Activated CD4-positive, CD25-positive, alpha-beta regulatory T cell (primary cell): ENCODE results near the gene THADA.

Source experiments
- DNase-seq, 4 experiments: peaks; one replicate each; lab custom pipeline; 2025; lab: John Stamatoyannopoulos, UW

The THADA gene

GRCh38 chr2:43222475-43223309 lies 373.1 kb downstream of the THADA start:
- no peak for DNase-seq

DNA sequence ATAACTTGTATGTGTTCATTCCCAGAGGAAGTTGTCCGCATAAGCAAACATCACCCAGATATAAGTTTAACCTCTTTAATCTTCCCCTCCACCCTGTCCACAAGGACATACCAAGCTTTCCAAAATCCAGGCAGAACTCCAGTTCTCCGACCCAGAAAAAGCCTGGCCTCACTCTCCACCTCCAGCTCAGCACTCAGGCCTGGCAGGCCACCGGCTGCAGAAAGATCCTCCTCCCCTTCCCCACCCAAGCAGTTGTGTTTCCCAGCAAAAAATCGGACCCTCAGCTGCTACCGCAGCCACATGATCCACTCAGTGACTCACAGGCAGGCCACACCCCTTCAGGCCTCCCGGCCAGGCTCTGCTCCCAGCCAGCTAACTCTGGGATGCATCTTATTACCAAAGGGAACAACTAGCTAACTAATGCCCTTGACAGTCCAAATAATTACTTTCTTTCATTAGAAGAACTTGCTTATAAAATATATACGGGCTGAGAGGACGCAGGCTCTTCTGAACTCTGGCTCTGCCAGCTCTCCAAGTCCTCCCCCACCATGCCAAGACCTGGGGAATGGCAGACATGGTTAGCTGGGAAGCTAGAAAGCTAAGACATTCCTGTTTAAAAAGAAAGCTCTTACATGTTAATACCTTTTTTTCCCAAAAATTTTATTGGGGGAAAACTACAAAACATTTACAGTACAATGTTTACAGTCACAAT lies 373.9 kb downstream of the THADA start:
- DNase-seq, result peak in 2 of 4 experiments; percentile 9 to 12

DNA sequence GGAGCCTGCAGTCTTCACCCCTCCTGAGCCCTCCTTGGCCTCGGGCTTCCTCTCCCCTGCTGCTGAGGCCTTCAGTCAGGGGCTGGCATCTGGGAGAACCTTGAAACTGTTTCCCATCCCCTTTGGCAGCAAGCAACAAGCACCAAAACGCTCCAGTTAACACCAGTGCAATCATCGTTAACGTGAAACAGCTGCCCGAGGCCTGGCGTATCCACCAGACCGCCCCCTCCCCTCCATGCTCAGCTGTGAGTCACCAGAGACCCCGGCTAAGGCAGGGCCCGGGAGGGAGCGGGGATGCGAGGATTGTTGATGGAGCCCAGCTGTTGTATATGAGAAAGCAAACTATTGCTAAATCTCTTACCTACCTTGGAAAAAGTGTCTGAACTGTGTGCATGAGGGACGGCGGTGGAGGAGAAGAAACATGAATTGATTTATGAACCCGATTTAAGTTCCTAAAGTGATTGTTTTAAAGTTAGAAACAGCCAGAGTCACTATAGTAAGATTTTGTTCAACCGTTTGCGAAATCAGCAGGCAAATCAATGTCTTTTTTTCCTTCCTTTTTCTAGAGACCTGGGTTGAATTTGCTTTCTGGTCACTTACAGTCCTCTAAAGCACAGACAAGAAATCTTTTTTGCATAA lies 374.6 kb downstream of the THADA start:
- no peak for DNase-seq

GRCh38 chr2:43220760-43221123 lies 375.1 kb downstream of the THADA start:
- DNase-seq, result no peak

- DNase-seq, result no peak
Observed at GRCh38 chr2:43220229-43220751, 375.5 kb downstream of the THADA start.

DNA sequence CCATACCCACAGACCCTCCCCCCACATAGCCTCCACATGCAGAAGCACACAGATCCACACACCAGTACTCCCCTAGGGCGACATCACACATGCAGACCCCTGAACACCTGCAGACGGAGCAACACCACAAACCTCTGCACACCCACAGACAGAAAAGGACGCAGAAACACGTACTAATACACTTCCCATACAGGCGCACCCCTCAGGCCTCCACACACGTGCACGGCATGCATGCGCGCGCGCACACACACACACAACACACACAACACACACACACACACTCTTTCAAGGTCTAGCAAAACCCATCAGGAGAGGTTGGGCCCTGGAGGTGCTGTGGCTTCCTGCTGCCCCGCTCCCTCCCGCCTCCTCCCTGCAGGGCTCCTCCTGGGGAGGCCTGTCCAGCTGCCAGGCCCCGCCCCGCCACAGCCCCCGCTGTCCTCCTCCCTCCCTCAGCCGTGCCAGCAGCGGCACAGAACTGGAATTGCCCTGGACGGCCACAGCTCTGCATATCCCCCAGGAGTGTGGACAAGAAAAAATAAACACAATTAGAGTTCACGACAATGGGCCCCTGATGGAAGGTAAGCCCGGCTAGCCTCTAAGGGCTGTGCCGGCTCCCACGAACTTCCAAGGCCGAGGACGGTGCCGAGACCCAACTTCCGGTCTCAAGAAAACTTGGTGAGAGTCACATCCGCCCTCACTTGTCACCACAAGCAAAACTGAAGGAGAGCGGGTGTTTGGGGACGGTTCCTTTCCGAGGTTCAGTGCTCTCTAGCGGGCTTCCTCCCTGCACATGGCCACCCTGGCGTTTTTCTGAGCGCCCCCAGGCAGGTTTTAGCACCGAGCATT lies 376.2 kb downstream of the THADA start:
- DNase-seq, result peak; percentile 36 to 61 (median 59)

DNA sequence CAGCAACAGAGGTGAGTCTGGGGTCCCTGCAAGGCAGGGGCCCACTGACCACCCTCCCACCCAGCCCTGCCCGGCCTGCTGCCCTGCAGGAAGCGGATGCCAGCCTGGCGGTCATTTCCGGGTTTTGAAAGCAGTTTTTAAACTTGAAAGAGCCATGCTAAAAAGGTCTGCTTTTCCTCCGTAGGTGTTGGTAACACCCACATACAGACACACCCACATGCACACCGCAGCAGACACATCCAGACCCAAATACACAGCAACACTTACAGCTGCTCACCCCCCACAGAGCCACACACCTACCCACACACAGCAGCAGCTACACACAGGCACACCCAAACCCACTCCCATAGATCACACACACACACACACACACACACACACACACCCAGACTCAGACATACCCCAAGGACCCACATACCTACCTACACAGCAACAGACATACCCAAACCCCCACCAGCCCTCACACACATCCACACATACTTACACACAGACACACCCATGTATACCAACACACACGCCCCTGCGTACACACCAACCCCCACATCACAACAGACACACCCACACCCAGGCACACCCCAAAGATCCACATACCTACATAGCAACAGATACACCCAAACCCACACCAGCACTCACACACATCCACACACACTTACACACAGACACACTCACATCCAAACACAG lies 377.0 kb downstream of the THADA start:
- peak in 3 of 4 experiments; percentile 15 to 60 (median 56) for DNase-seq

DNA sequence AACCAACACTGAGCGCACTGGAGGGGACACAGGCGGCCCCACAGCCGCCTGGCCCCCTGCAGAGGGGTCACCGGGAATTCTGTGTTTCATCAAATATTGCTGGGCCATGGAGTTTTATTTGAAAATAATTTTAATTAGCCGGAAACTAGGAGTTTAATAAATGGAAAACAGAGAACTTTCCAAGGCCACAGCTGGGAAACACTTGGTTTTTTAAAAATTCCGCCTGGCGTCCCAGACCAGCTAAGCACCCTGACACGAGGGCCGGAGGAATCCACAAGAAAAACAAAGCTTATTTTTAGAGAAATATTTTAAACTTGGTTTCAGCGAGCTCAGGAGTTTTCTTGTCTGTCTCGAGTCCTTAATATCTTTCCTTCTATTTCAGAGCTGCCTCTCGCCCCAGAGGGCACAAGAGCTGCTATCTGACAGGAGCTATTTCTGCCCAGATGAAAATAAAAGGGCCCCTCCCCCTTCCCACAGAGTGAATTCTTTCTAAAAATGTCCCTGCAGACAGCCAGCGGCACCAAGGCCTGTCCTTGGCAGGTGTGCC lies 377.6 kb downstream of the THADA start:
- DNase-seq, result no peak

DNA sequence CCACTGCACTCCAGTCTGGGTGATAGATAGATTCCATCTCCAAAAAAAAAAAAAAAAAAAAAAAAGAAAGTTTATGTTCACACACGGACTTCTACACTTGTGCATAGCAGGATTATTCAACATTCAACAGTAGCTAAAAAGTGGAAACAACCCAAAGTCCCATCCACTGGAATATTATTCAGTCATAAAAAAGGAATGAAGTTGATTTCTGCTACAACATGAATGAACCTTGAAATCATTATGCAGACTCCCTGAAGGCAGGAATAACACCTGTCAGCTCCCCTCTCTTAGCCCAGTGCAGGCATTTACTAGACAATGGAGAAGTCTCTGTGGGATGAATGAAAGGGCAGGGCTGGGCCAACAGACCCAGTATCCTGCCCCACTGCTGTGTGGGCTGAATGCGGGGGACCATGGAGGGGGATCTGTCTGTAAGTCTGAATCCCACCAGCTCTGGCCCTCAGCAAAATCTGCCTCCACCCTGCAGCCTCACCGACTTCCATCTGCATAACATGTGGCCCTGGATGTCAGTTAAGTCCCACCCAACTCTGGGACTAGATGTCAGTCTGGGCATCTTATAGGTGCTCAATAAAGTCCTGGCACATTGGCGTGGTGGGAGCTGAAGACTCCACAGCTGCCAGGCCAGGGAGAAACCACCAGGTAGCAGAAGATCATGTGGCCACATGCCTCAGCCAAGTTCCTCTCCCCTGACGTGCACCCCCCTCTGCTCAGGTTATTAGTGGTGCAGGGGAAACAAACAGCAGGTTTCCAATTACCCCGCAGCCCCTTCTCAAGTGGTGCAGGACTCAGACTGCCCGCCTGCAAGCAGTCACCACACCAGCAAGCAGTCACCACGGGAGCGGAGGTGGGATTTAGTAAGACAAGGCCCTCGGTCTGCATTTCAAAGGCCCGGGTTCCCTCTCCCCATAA lies 378.3 kb downstream of the THADA start:
- DNase-seq, result no peak

GRCh38 chr2:43216629-43217028 lies 379.2 kb downstream of the THADA start:
- no peak for DNase-seq

GRCh38 chr2:43215673-43216255 lies 380.1 kb downstream of the THADA start:
- no peak for DNase-seq

DNA sequence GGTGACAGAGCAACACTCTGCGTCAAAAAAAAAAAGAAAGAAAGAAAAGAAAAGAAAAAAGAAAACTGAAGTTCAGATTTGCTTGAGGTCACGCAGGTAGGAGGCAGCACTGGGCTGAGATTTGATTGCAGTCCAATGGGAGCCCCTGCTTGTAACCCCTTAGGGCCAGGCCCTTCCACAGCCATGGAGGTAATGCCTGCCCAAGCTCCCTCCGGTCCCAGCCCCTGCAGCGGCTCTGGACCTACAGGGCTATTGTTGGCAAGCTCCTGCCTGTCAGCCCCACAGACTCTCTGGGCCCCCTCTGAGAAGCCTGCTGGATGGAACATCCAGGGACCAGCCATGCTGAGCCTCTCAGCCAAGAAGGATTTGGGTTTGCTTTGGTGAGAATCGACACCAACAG lies 381.6 kb downstream of the THADA start:
- no peak for DNase-seq

DNA sequence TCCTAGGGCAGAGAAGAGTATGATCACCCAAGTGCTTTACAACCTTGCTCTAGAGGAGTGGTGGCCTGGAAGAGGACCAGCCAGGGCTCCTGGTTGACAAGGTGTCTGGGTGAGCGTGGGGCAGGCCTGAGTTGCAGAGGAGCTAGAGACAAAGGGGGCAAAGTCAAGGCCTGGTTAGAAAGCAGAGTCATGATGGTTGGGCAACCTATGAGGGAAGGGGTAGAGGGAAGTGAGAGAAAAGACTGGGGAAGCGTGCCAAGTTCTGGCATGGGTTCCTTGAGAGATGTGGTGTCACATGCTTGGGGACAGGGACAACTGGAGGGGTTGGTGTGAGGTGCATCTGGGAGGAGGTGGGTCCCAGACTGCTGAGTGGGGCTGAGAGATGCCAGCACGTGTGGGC lies 382.9 kb downstream of the THADA start:
- no peak for DNase-seq

- no peak for DNase-seq
Observed at GRCh38 chr2:43212216-43212835, 383.5 kb downstream of the THADA start.

DNA sequence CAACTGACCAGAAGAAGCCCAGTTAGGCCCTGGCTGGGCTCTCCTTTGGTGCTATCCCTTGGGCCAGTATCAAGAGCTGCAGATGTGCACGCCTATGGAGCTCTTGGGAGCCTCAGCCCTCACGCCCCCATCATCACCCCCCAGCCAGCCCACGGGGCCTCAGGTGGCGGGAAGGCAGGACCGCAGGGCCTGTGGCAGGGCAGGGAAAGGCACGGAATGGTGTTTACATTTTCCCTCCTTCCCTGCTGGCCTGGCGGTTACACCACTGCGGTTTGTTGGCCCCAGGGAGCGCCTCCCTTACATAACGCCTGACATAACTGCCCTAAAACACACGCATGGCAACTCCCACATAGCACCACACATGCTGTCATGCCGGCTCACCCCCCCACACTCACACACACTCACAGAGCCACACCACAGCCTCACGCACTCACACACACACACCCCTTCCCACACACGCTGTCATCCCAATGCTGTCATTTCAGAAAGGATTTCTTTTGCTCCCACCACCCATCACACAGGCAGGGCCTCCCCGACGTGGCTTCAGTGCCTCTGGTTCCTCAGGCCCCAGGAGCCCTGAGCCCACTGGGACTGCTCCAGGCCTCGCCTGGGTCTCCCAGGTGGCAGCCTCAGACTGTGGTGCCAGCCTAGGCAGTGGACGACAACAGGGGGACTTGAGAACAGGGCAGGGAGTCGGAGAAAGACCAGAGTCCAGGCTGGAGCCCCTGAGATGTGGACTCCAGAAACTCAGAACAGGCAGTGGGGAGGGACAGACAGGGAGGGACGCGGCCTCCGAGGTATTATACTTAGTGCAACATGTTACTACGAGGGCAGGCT lies 385.2 kb downstream of the THADA start:
- DNase-seq, result no peak

GRCh38 chr2:43210125-43210466 lies 385.7 kb downstream of the THADA start:
- DNase-seq, result no peak

- no peak for DNase-seq
Observed at GRCh38 chr2:43209204-43209717, 386.6 kb downstream of the THADA start.
